ENCODE data around the gene SCARB2. TPM values are rescaled to one million over a fixed set of nuclear protein-coding genes. Genes with fewer than 3 reads are reported as not detected.

Gene SCARB2
- total and polyA plus RNA-seq, 4 donors: 58.2 to 136 (median 73.7) TPM

GRCh38 chr4:76200771-76201231 is 12.8 kb downstream of the SCARB2 start (continued):
- no peak for TF ChIP-seq TAF1 (conservative IDR thresholded peaks at IDR 0.05)
- peak; percentile 26 for TF ChIP-seq FOXA1 (IDR thresholded peaks at IDR 0.05)
- peak; percentile 99 to 100 for TF ChIP-seq HNF4A (conservative IDR thresholded peaks at IDR 0.05)
- TF ChIP-seq JUND (IDR thresholded peaks at IDR 0.05): peak; percentile 87 to 89
- peak; percentile 90 for TF ChIP-seq YY1 (IDR thresholded peaks at IDR 0.05)
- TF ChIP-seq NR2F2 (IDR thresholded peaks at IDR 0.05): peak; percentile 94

DNA sequence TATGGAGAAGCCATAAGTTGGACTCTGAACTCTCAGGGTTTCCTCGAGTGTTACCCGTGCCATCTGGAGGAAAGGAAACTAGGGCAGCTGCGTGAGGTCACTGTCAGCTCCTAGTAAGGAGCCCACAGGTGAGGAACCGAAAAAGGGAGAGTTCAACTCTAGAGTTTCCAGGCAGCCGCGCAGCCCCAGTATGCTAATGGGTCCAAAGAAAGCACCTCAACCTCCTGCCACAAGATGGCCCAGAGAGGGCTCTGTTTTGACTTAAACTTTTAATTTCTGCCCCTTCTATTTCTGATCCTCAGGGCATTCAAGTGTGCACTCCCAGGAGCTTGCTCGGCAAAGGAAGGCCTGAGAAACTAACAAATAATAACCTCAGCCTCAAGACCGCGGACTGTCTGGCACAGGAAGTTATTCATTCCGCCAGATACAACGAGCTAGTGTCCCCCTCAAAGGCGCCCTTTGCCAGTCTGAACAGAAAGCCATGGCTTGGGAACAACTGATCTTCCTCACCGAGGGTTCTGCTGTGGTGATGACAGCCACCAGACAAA is 13.9 kb downstream of the SCARB2 start:
- Histone ChIP-seq H3K4me3 (ENCODE audit: low read depth in 1 of 3, low read length in 3 of 3) (no peak overlapping the region), H3K27me3 (ENCODE audit: control insufficient read depth in 4 of 4, insufficient read depth in 4 of 4, low read length in 3 of 4) (no peaks in the 10 kb centered on the region), H3K27ac (ENCODE audit: low read depth in 1 of 2, low read length in 2 of 2) (peak overlapping the region; percentile 81 to 88), H3K4me1 (ENCODE audit: control insufficient read depth in 4 of 4, insufficient read depth in 4 of 4, low read length in 3 of 4) (peaks cover 22 to 86% (median 70%) of the 10 kb centered on the region in 4 donors), H3K9me3 (ENCODE audit: control insufficient read depth in 4 of 4, low read length in 3 of 4) (no peaks in the 10 kb centered on the region), H3K36me3 (ENCODE audit: control insufficient read depth in 4 of 4, insufficient read depth in 3 of 4, low read depth in 1 of 4, low read length in 3 of 4) (no peaks in the 10 kb centered on the region), H3K9ac (ENCODE audit: low read depth in 1 of 2, low read length in 2 of 2) (peak overlapping the region in 1 of 2 donors; percentile 61)
- 50% methylated on average over 13 of the region's 13 CpGs for WGBS
- TF ChIP-seq CTCF (IDR thresholded peaks at IDR 0.05; ENCODE audit: low read depth, low read length, missing input control) (no peak), HNF4G (IDR thresholded peaks at IDR 0.05) (no peak), EGR1 (IDR thresholded peaks at IDR 0.05; ENCODE audit: low read depth in 2 of 2) (no peak), FOXA2 (IDR thresholded peaks at IDR 0.05) (no peak), NR2F2 (IDR thresholded peaks at IDR 0.05) (no peak), SP1 (IDR thresholded peaks at IDR 0.05) (no peak), RXRA (IDR thresholded peaks at IDR 0.05) (no peak), RAD21 (IDR thresholded peaks at IDR 0.05) (no peak), TAF1 (conservative IDR thresholded peaks at IDR 0.05) (no peak), HNF4A (conservative IDR thresholded peaks at IDR 0.05) (no peak)
- TF ChIP-seq, protein P1, sequence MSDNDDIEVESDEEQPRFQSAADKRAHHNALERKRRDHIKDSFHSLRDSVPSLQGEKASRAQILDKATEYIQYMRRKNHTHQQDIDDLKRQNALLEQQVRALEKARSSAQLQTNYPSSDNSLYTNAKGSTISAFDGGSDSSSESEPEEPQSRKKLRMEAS (IDR thresholded peaks at IDR 0.05): no peak
- TF ChIP-seq, protein P2, sequence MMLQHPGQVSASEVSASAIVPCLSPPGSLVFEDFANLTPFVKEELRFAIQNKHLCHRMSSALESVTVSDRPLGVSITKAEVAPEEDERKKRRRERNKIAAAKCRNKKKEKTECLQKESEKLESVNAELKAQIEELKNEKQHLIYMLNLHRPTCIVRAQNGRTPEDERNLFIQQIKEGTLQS (IDR thresholded peaks at IDR 0.05): no peak
- DNase-seq (ENCODE audit: low spot score): no peak

- Histone ChIP-seq H3K36me3 (ENCODE audit: control insufficient read depth in 4 of 4, insufficient read depth in 3 of 4, low read depth in 1 of 4, low read length in 3 of 4) (no peaks in the 10 kb centered on the region), H3K4me1 (ENCODE audit: control insufficient read depth in 4 of 4, insufficient read depth in 4 of 4, low read length in 3 of 4) (peaks cover 25 to 86% (median 69%) of the 10 kb centered on the region in 4 donors), H3K27me3 (ENCODE audit: control insufficient read depth in 4 of 4, insufficient read depth in 4 of 4, low read length in 3 of 4) (no peaks in the 10 kb centered on the region), H3K4me3 (ENCODE audit: low read depth in 1 of 3, low read length in 3 of 3) (no peak overlapping the region), H3K27ac (ENCODE audit: low read depth in 1 of 2, low read length in 2 of 2) (peak overlapping the region; percentile 88), H3K9me3 (ENCODE audit: control insufficient read depth in 4 of 4, low read length in 3 of 4) (no peaks in the 10 kb centered on the region), H3K9ac (ENCODE audit: low read depth in 1 of 2, low read length in 2 of 2) (peak overlapping the region in 1 of 2 donors; percentile 72)
- TF ChIP-seq, protein P1 (IDR thresholded peaks at IDR 0.05): peak; percentile 36
- TF ChIP-seq, protein P3, sequence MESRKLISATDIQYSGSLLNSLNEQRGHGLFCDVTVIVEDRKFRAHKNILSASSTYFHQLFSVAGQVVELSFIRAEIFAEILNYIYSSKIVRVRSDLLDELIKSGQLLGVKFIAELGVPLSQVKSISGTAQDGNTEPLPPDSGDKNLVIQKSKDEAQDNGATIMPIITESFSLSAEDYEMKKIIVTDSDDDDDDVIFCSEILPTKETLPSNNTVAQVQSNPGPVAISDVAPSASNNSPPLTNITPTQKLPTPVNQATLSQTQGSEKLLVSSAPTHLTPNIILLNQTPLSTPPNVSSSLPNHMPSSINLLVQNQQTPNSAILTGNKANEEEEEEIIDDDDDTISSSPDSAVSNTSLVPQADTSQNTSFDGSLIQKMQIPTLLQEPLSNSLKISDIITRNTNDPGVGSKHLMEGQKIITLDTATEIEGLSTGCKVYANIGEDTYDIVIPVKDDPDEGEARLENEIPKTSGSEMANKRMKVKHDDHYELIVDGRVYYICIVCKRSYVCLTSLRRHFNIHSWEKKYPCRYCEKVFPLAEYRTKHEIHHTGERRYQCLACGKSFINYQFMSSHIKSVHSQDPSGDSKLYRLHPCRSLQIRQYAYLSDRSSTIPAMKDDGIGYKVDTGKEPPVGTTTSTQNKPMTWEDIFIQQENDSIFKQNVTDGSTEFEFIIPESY (IDR thresholded peaks at IDR 0.05): no peak
- peak in 1 of 2 donors; percentile 13 for TF ChIP-seq JUND (IDR thresholded peaks at IDR 0.05)
- TF ChIP-seq RXRA (IDR thresholded peaks at IDR 0.05): peak in 1 of 2 donors; percentile 25
- peak; percentile 43 to 61 for TF ChIP-seq HNF4A (conservative IDR thresholded peaks at IDR 0.05)
- TF ChIP-seq YY1 (IDR thresholded peaks at IDR 0.05): peak; percentile 39
- TF ChIP-seq, protein P2 (IDR thresholded peaks at IDR 0.05): no peak
- TF ChIP-seq SP1 (IDR thresholded peaks at IDR 0.05): peak; percentile 24
- peak; percentile 65 for DNase-seq (ENCODE audit: low spot score)
- 28% methylated on average over 4 of the region's 4 CpGs for WGBS
These were observed 15.0 kb downstream of the SCARB2 start for GRCh38 chr4:76198411-76199237.

Data from liver (tissue), 9 donors.